ENCODE measurements around the gene FIS1. TPM values are rescaled to one million over a fixed set of nuclear protein-coding genes. Genes with fewer than 3 reads are reported as not detected.
"Not testable (repeated sequence)": the region's sequence is repeated elsewhere in the genome, so short reads cannot be mapped to it uniquely, and the experiment has no call there.

FIS1 gene
- total and polyA plus RNA-seq, 4 donors, result 115 to 244 (median 222) TPM

DNA sequence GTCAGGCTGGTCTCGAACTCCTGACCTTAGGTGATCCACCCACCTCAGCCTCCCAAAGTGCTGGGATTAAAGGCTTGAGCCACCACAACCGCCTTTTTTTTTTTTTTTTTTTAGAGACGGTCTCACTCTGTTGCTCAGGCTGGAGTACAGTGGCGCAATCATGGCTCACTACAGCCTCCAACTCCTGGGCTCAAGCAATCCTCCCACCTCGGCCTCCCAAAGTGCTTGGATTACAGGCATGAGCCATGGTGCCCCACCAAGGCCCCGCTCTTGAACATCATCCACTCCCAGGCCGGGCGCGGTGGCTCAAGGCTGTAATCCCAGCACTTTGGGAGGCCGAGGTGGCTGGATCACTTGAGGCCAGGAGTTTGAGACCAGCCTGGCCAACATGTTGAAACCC is 45.4 kb downstream of the FIS1 start:
- not testable (repeated sequence) for DNase-seq (ENCODE audit: low read depth in 4 of 6, low spot score in 6 of 6); H3K27ac ChIP-seq (ENCODE audit: low read depth, low read length); H3K9me3 ChIP-seq (ENCODE audit: control insufficient read depth, insufficient read depth, low read length); H3K4me3 ChIP-seq (ENCODE audit: low read depth, low read length); H3K36me3 ChIP-seq (ENCODE audit: control insufficient read depth, insufficient read depth, low read length)
- H3K27me3 ChIP-seq (ENCODE audit: control insufficient read depth, insufficient read depth, low read length), result peaks cover 37% of the 10 kb centered on the region
- WGBS (ENCODE audit: insufficient coverage), result 95% methylated on average over 8 of the region's 10 CpGs
- H3K4me1 ChIP-seq (ENCODE audit: control insufficient read depth, insufficient read depth, low read length), result peaks cover 10% of the 10 kb centered on the region

GRCh38 chr7:101198476-101198875 is 46.4 kb downstream of the FIS1 start:
- peaks cover 36% of the 10 kb centered on the region for H3K27me3 ChIP-seq (ENCODE audit: control insufficient read depth, insufficient read depth, low read length)
- 66% methylated on average over 12 of the region's 14 CpGs for WGBS (ENCODE audit: insufficient coverage)

GRCh38 chr7:101197991-101198390 is 46.9 kb downstream of the FIS1 start:
- peaks cover 31% of the 10 kb centered on the region for H3K27me3 ChIP-seq (ENCODE audit: control insufficient read depth, insufficient read depth, low read length)

More at GRCh38 chr7:101198476-101198875, 46.4 kb downstream of the FIS1 start:
- no peak overlapping the region for H3K4me3 ChIP-seq (ENCODE audit: low read depth, low read length)
- no peaks in the 10 kb centered on the region for H3K36me3 ChIP-seq (ENCODE audit: control insufficient read depth, insufficient read depth, low read length)
- H3K4me1 ChIP-seq (ENCODE audit: control insufficient read depth, insufficient read depth, low read length), result peaks cover 10% of the 10 kb centered on the region
- no peak for DNase-seq (ENCODE audit: low read depth in 4 of 6, low spot score in 6 of 6)
- H3K27ac ChIP-seq (ENCODE audit: low read depth, low read length), result no peak overlapping the region
- H3K9me3 ChIP-seq (ENCODE audit: control insufficient read depth, insufficient read depth, low read length), result no peaks in the 10 kb centered on the region

GRCh38 chr7:101195884-101196283 is 49.0 kb downstream of the FIS1 start:
- peaks cover 10% of the 10 kb centered on the region for H3K27me3 ChIP-seq (ENCODE audit: control insufficient read depth, insufficient read depth, low read length)
- no peak for DNase-seq (ENCODE audit: low read depth in 4 of 6, low spot score in 6 of 6)
- H3K27ac ChIP-seq (ENCODE audit: low read depth, low read length), result no peak overlapping the region
- WGBS (ENCODE audit: insufficient coverage), result 80% methylated on average over 17 of the region's 17 CpGs
- no peak overlapping the region for H3K4me3 ChIP-seq (ENCODE audit: low read depth, low read length)
- no peaks in the 10 kb centered on the region for H3K9me3 ChIP-seq (ENCODE audit: control insufficient read depth, insufficient read depth, low read length)
- peaks cover 3% of the 10 kb centered on the region for H3K4me1 ChIP-seq (ENCODE audit: control insufficient read depth, insufficient read depth, low read length)
- no peaks in the 10 kb centered on the region for H3K36me3 ChIP-seq (ENCODE audit: control insufficient read depth, insufficient read depth, low read length)

More at GRCh38 chr7:101197991-101198390, 46.9 kb downstream of the FIS1 start:
- peaks cover 10% of the 10 kb centered on the region for H3K4me1 ChIP-seq (ENCODE audit: control insufficient read depth, insufficient read depth, low read length)
- 73% methylated on average over 15 of the region's 21 CpGs for WGBS (ENCODE audit: insufficient coverage)
- no peaks in the 10 kb centered on the region for H3K9me3 ChIP-seq (ENCODE audit: control insufficient read depth, insufficient read depth, low read length)
- no peak for DNase-seq (ENCODE audit: low read depth in 4 of 6, low spot score in 6 of 6)
- no peaks in the 10 kb centered on the region for H3K36me3 ChIP-seq (ENCODE audit: control insufficient read depth, insufficient read depth, low read length)
- no peak overlapping the region for H3K27ac ChIP-seq (ENCODE audit: low read depth, low read length)
- no peak overlapping the region for H3K4me3 ChIP-seq (ENCODE audit: low read depth, low read length)

Small RNA genes within 50 kb of the gene (small RNA-seq; reads per million reads assigned to genes)
- gene RNU6-1104P (ENCODE audit: low replicate concordance), result not detected

Other genes with a start within 250 kb of the FIS1 start
- gene MUC17, start 225.0 kb downstream of the FIS1 start, total RNA-seq, result not detected
- not detected for gene MUC17, start 225.0 kb downstream of the FIS1 start, polyA plus RNA-seq (ENCODE audit: insufficient read length in 2 of 2)
- gene TRIM56, start 159.6 kb downstream of the FIS1 start, total RNA-seq, result 10 to 100 TPM in 1 of 2 donors, 1 to 10 TPM in 1; 6.0 to 10.9 TPM
- 1 to 10 TPM; 5.6 to 7.0 TPM for gene TRIM56, start 159.6 kb downstream of the FIS1 start, polyA plus RNA-seq (ENCODE audit: insufficient read length in 2 of 2)
- 1 to 10 TPM; 1.9 to 2.1 TPM for gene SERPINE1, start 118.0 kb downstream of the FIS1 start, total RNA-seq
- 1 to 10 TPM; 1.9 to 4.8 TPM for gene SERPINE1, start 118.0 kb downstream of the FIS1 start, polyA plus RNA-seq (ENCODE audit: insufficient read length in 2 of 2)
- gene AP1S1, start 90.6 kb downstream of the FIS1 start, total RNA-seq, result 10 to 100 TPM; 49.0 to 79.9 TPM
- gene AP1S1, start 90.6 kb downstream of the FIS1 start, polyA plus RNA-seq (ENCODE audit: insufficient read length in 2 of 2), result 10 to 100 TPM; 88.8 to 96.4 TPM
- 10 to 100 TPM in 1 of 2 donors, 1 to 10 TPM in 1; 7.9 to 19.9 TPM for gene VGF, start 79.5 kb downstream of the FIS1 start, total RNA-seq
- gene VGF, start 79.5 kb downstream of the FIS1 start, polyA plus RNA-seq (ENCODE audit: insufficient read length in 2 of 2), result 10 to 100 TPM; 58.2 to 70.2 TPM
- gene NAT16, start 64.8 kb downstream of the FIS1 start, total RNA-seq, result under 1 TPM; 0.40 to 0.61 TPM
- gene NAT16, start 64.8 kb downstream of the FIS1 start, polyA plus RNA-seq (ENCODE audit: insufficient read length in 2 of 2), result 1 to 10 TPM; 6.9 to 7.5 TPM
- gene MOGAT3, start 44.0 kb downstream of the FIS1 start, total RNA-seq, result not detected
- under 1 TPM in 1 of 2 donors, not detected in 1; 0.12 TPM for gene MOGAT3, start 44.0 kb downstream of the FIS1 start, polyA plus RNA-seq (ENCODE audit: insufficient read length in 2 of 2)
- 10 to 100 TPM; 26.2 to 40.1 TPM for gene PLOD3, start 27.5 kb downstream of the FIS1 start, total RNA-seq
- 10 to 100 TPM; 56.9 to 71.7 TPM for gene PLOD3, start 27.5 kb downstream of the FIS1 start, polyA plus RNA-seq (ENCODE audit: insufficient read length in 2 of 2)
- gene ZNHIT1, start 26.9 kb downstream of the FIS1 start, total RNA-seq, result 10 to 100 TPM; 57.2 to 95.5 TPM
- gene ZNHIT1, start 26.9 kb downstream of the FIS1 start, polyA plus RNA-seq (ENCODE audit: insufficient read length in 2 of 2), result 10 to 100 TPM; 80.4 to 80.9 TPM
- 1 to 10 TPM; 3.3 to 8.3 TPM for gene CLDN15, start 7.3 kb downstream of the FIS1 start, total RNA-seq
- 10 to 100 TPM in 1 of 2 donors, 1 to 10 TPM in 1; 9.2 to 13.8 TPM for gene CLDN15, start 7.3 kb downstream of the FIS1 start, polyA plus RNA-seq (ENCODE audit: insufficient read length in 2 of 2)
- 10 to 100 TPM; 36.1 to 66.0 TPM for gene IFT22, start 76.7 kb upstream of the FIS1 start, total RNA-seq
- gene IFT22, start 76.7 kb upstream of the FIS1 start, polyA plus RNA-seq (ENCODE audit: insufficient read length in 2 of 2), result 10 to 100 TPM; 59.8 to 64.4 TPM
- 10 to 100 TPM; 15.4 to 17.4 TPM for gene COL26A1, start 117.8 kb upstream of the FIS1 start, total RNA-seq
- gene COL26A1, start 117.8 kb upstream of the FIS1 start, polyA plus RNA-seq (ENCODE audit: insufficient read length in 2 of 2), result 10 to 100 TPM; 39.7 to 49.3 TPM

All from spinal cord (tissue), 10 donors.